T-helper 22 cell (primary cell): ENCODE data around the gene MSMP.

Experiments used
- DNase-seq: peaks from one replicate; pipeline ENCODE4 v3.0.0-alpha.2; 2020; ENCODE audit warnings: low read depth

MSMP gene

DNA sequence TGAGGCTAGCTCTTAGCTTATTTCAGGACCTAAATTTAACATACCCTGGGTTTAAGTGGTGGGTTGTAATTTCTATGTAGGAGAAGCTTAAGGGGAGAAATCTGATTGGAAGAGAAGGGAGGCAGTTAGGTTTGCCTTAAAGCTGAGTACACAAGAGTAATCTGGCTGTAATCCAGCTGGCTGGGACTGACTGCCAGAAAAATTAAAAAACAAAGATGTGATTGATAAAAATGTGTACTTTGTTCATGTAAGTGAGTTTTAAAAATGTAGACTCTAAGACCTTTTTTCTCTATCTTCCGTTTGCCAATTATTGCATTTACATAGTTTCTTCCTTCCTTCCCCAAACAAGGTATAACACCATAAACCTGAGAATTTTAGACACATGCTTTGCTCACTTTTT, 17.5 kb upstream of the MSMP start:
- no peak for DNase-seq

DNA sequence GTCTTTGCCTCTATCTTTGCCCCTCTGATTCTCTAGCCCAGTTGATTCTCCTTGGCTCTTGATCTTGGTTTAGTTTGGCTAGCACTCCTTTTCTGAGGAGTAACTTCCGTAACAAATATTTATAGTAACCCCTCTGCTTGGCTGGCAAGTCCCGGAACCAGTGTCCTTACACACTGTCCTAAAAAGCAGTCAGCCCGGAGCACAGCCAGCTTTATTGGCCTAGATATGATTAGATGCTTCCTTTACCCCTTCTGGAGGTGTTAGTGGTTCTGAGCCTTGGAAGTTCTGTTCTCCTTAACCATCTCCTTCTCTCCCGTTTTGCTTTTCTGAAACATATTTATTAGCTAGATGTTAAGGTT, 17.0 kb upstream of the MSMP start:
- no peak for DNase-seq

DNA sequence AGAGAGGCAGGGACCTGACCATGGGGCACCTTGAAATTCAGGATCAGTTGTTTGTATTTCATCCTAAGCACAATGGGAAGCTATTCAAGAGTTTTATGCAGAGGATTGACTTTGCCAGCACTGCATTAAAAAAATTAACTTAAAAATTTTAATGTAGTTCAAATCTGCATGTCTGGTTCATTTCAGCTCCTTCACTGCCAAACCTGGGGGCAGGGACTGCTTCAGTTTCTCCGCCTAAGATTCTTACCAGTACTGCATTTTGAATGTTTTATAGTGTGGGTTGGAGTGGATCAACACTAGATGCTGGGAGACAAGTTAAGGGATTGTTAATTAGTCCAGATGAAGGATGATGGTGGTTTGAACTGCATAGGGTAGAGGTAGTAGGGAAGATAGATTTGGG, 15.7 kb upstream of the MSMP start:
- no peak for DNase-seq

DNA sequence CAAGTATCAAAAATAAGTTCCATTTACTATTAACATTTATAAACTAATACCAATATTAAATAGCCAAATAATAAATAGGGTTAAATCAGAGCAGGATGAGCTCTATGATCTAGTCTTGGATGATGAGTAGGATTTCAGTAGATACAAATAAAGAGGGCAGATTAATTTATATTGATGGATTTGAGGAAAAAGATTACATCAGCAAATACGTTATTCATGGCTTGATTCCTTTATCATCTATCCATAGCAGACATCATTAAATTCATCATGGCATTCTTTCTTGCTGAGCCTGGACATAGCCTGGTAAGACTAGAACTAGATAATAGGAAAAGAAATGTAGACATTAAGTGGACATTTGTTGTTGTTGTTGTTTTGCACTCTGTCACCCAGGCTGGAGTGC, 13.4 kb upstream of the MSMP start:
- DNase-seq: no peak

DNA sequence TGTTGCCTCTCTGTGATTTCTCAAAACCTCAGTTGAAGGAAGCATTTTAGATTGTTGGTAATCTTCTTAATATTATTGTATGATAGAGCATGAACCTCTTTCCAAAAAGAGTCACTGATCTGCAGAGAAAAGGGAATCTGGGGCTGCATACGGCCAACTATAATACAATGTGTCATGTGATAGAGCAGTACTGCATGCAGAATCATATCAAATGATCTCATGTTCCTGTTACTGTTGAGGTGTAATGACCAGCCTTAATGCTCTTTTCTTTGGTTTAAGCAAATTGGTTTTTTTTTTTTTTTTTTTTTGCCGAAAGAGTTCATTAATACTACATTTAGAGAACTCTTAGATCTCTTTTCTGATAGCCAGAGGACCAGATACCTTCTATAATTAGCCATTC, 12.9 kb upstream of the MSMP start:
- DNase-seq: no peak

DNA sequence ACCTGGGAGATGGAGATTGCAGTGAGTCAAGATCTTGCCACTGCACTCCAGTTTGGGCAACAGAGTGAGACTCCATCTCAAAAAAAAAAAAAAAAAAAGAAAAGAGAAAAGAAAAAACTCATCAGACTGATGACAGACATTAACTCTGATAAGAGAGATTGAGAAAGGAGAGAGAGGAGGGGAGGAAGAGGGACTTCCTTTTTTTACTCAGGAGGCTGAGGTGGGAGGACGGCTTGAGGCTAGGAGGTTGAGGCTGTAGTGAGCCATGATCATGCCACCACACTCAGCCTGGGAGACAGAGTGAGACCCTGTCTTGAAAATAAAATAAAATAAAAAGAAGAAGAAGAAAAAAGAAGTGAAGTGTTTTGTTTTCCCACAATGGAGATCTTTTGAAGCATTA, 9.7 kb upstream of the MSMP start:
- no peak for DNase-seq

DNA sequence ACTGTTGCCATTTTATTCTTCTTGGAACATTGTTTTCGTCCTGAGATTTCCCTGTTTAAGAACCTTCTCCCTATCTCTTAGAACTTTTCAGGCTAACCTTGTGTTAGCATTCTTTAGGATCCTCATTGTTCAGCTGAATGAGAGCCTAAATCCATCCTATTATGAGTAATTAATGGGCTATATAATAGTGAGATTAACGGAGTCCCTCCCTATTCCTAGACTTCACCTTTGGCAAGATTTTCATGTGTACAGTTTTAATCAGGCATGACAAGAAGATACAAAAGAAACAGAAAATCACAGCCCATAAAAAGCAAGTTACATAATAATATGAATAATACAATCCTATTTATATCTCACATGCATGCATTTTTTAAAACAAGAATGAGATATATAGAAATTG, 9.1 kb upstream of the MSMP start:
- DNase-seq: no peak

DNA sequence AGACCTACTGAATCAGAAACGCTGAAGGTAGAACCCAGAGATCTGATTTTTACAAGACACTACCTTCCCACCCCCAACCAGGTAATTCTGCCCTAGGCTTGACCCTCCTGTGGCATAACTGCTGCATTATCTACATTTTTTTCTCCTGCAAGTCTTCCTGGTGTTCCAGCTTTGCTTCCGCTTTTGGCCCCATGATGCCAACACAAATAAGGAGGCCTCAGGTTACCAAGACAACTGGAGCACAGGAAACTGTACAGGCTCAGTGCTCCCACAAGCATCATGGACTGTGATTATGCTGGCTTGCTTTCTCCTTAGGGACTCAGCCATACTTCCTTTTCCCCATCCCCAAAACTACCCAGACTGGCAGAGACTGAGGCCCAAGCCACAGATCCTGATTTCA, 6.6 kb upstream of the MSMP start:
- no peak for DNase-seq

DNA sequence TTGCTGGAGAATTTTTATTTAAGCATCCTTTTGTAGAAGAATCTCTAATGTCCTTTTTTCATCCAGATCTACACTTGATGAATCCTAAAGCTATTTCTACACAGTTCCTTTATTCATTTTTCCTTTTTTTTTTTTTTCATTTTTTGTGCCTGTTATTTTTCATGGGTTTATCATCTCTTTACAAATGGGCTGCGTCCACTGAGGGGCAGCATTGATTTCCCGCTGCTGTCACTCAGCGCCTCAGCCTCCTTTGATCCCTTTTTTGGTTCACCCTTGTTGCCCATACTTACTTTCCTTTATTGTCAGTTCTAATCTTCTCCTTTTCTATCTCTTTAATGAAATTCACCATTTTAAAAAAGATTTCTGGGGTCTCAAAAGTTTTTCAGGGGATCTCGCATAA, 5.7 kb upstream of the MSMP start:
- no peak for DNase-seq

DNA sequence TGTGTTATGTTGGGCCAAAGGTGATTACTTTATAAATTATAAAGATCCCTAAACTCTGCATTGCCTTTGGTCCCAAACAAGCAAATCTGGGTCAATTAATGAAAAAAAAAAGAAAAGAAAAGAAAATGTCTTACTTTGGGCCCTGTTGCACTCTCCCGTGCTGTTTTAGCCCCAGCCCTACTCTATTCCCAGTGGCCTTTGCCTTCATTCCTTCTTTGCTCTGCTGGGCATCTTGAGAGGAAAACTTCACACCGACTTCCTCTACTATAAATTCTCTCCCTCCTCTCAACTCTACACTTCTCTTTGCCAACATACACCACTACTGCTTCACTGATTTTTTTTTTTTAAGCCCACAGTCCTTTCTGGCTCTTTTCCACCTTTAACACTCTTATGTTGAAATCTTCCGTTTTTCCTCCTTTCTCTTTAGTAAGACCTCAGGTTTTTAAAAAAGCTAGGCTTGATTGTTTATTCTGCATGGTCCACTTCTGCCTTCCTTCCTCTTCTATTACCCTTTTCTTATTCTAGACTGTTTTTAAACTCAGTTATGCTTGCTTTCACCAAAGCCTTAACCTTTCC, 4.5 kb upstream of the MSMP start:
- DNase-seq: no peak

DNA sequence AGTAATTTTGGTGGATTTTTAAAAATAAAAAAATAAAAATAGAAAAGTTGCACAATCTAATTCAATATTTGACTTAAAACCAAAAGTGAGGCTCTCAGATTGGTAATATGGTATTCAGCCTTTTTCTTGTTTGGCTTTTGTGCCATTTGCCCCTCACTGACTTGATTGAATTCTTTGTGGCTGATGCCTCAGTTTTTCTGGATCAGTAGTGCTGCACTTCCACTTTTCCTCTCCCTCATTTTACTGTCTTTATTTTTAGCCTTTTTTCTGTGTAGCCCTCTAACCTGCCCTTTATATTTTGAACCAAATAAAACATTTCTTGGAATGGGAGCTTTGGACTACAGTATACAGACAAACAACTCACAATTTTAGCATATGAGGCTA, 3.8 kb upstream of the MSMP start:
- DNase-seq: no peak

DNA sequence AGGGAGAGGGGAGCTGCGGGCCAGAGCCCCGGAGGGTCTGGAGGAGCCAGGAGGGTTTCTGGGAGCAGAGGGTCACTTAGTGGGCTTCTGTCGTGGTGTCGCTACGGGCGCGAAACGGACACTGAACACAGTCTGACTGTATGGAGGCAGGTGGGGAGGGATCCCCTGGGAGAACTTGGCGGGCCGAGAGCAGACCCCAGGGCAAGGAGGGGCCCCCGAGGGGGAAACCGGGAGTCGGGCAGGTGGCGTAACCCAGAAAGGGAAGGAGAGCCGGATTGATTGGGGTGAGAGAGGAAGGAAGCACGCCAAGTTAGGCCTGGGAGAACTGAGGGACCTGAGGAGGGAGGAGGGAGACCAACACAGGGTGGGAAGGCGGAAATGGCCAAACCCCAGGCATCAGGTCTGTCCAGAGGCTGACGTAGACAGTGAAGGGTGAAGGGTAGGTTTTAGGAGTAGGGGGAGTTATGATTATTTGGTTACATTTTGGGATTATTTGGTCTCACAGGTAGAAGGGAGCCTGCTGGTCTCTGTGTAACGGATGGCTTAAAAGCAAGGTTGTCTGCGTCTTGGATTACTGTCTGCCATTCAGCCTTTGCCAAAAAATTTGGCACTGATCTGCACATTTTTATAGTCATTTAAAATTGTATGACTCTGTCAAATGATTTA, 3.3 kb upstream of the MSMP start:
- no peak for DNase-seq

DNA sequence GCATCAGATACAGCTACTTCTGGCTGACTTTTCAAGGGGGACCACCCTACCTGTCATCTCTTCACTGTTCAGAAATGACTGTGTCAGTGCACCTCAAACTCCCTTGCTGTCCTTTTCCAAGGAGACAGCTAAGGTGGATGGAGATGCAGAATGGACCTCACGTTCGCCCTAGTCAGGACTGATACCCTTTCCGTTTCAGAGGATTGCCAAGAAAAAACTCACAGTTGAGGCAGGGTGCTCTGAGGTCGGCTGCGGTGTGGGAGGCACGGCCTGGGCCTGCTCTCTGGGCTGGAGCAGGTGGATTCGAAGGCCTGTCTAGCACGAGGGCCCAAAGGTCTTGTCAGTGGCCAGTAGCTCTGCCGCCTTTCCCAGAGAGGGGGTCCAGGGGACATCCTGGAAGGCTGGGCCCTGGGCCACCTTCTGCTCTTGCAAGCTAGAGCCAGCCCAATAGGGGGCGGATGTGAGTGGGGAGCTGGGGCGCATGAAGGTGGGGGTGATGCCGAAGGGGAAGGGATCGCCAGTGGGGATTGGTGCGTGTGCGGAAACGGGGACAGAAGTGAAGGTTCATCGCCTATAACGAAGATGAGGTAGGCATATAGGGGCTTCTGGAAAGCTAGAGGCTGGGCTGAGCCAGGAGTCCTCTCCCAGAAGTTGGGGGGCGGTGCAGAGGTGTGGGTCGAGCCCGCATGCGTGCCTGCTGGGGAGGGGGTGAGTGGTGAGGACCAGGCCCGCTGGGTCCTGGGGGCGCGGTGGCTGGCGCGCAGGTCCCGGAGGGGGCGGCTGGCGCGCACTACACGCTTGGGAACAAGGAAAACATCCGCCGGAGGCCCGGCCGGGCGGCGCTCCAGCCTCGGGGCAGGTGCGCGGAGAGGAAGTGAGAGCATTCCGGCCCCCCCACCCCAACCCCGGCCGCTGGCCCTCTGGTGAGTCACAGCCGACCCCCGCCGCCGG, 2.5 kb upstream of the MSMP start:
- peak; percentile 41 for DNase-seq

DNA sequence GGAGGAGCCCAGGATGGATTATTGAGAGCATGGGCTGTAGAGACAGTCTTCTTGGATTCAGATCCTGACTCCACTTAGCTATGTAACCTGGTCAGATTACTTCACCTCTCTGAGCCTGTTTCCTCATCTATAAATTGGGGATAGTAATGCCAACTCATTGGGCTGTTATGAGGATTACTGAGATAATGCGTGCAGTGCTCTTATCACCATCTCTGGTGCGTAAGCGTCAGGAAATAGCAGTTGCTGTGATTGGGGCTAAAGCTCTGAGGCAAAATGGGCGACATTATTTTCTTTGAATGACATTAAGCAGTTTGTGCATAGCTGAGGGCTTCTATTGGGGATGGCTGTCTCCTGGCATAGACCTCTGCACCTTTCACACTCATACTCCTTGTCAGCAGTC, 995 bp upstream of the MSMP start:
- DNase-seq: no peak

DNA sequence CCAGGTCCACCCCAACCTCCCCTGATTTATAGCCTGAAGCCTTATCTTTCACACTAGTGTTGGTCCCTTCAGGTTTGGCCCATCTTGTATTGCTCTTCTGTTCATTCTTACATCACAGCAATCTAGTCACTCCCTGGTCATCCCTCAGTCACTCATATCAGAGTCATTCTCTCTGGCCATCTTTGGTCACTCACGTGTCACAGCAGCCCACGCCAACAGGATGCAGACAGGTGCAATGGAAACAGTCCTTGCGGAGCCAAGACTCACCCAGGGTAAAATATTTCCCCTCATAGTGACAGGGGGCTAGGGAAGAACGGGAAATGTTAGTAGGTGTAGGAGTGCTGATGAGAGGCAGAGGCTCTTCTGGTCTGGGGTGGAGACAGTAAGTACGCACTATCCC, 610 bp downstream of the MSMP start:
- DNase-seq: no peak

DNA sequence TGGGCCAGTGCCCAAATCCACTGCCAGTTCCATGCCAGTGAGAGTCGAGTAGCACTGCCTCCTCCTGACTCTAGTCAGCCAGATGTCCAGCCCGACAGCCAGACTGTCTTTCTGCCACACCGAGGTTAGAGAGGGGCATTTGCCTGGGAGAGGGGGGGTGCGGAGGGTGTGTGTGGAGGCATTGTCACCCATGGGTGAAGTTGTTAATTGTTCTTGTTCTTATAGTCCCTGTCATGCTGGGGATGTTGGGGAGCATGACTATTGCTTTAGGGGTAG, 3.9 kb downstream of the MSMP start:
- no peak for DNase-seq

DNA sequence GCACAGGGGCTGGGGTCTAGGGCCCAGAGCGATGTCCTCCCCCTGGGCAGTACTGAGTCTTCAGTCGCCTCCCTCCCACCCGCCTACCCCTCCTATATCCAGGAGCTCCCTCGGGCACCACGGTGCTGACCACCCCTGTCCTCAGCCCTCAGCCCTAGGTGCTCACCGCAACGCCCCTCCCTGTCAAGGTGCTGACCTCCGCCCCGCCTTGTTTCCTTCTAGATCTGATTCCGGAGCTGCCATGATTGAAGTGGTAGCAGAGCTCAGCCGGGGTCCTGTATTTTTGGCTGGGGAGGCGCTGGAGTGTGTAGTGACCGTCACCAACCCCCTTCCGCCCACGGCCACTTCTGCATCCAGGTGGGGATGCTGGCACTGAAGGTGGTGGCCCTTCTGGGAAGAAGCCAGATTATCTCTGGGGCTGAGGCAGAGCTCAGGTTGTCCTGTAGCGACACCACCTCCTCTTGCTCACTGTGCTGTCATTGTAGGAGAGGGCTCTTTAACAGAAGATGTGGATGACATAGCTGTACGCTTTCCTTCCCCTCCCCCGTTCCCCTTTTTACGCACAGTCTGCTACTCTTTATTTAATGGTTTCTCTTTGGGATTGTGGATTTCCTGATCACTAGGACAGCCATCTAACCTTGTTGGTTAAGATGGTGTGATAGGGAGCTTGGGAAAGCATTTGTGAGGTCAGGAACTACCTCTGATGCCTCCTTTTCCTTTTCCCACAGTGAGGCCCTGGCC, 4.4 kb downstream of the MSMP start:
- no peak for DNase-seq

DNA sequence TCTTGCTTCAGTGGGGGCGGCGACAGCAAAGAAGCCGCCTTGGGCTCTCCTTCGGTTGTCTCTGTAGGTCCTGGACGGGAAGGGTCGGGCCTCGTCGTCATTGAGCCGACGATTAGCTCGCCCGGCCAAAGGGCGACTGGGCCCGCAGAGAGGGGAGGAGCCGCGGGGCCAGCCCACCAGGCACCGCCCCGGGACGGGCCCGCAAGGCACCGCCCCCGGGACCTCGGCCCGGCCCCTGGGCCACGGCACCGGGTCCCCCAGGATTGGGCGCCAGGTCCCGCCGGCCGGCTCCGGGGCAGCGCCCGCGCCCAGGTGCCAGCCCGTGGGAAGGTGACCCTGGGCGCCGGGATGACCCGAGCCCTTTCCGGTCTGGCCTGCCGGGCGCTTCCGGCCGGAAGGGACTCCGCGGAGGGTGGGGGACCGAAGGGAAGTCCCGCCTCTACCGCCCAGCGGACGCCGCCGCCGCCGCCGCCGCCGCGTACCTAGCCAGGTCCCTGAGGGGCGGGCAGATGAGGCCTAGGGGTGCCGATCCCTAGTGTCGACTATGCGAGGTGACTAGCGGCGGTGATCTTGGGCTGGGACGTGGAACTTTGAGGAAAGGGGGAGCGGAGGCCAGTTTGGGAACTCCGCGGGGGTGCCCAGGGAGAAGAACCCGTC, 5.1 kb downstream of the MSMP start, which contains the start of the genes GBA2 and RGP1:
TSS of gene GBA2 (minus strand) at position 371 of the 657 bp plus-strand sequence. CDS start 524 bp downstream, outside the sequence.
TSS of gene RGP1 (plus strand) at position 430 of the 657 bp plus-strand sequence. CDS start 469 bp downstream, outside the sequence.
- peak; percentile 55 for DNase-seq

DNA sequence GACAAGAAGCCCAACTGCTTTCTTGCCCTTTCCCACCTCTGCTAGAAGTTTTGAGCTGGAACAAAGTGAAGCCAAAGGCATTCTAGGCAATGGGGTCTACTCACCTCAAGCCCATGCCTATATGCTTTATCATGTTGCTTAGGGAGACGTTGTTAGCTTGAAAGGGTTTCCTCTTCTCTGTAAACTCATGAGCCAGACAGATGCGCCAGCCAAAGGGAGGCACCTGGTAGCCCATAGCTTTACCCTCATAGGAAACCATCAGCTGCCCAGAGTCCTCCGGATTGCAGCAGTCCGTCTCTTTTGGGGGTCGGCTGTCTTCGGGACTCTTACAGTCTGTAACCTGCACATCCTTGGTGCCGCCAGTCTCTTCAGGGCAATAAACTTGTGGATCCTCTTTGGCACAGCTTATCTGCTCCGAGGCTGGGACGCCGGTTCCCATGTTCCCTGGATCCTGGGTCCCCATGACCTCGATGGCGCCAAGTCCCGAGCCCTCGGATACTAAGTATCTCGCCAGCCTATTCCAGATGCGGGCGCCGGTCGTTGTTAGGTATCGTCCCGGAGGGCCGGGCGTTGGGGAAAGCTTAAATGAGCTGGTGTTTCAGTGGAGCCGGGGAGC, 5.7 kb downstream of the MSMP start:
- DNase-seq: no peak

DNA sequence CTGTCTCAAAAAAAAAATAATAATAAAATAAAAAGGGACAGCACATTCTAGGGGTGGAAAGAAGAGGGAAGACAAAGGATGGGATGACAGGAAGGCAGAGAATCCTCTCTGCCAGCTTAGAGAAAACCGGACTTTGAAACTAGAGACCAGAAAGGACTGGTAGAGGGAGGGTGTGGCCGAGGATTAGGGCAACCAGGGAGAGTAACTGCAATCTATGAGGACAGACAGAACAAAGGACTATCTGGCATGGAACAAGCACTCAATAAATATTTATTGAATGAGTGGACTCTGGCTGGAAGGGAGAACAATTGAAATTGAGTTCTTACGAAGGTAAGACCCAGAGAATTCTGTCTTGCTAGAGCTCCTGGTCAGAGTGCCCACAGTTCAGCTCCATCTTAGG, 7.5 kb downstream of the MSMP start:
- no peak for DNase-seq

DNA sequence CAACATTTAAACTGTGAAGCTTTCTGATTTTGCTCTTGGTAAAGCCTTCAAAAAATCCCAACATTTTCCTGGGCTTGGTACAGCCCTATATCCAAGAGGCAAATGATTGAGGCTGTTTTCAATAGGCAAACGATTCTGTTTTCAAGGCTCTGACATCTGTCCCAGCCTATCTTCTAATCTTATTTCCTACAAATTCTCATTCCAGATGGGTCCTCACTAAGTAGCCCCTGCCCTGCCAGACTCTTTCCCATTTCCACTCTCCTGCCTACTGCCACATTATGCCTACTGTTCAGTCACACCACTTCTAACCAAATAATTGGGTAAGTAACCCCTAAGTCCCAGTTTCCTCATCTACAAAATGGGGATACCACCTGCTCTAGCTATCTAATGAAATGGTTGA, 8.5 kb downstream of the MSMP start:
- DNase-seq: no peak
